Right ventricle myocardium inferior (tissue), 1 donor: ENCODE results near the gene PELI1. TPM values are rescaled to one million over a fixed set of nuclear protein-coding genes. Genes with fewer than 3 reads are reported as not detected.
"Not testable (repeated sequence)": the region's sequence is repeated elsewhere in the genome, so short reads cannot be mapped to it uniquely, and the experiment has no call there.

ENCODE experiments used
- ATAC-seq: fragments of 200-7000 bp; cut with Tn5 transposase; one replicate; pipeline ENCODE4 v1.9.1; 2020; ENCODE audit warnings: mild to moderate bottlenecking, moderate library complexity
- DNase-seq: peaks from one replicate; pipeline ENCODE4 v3.0.0; 2021; ENCODE audit errors: missing footprints
- intact Hi-C: fragments of 100-400 bp; cut with DNase I; formaldehyde crosslinking; loops from one replicate; pipeline ENCODE4 v1.11.0; 2022
- total RNA-seq: library from RNA; stranded (reverse); fragmentation: NEBNext Ultra II Directional; extraction: Animal tissue kit (Norgen Biotek cat#: 25700); gene quantifications from one replicate; pipeline ENCODE4 v1.2.1, GENCODE V29; 2021
- donor health status: DM: no; HTN: yes; CAD: no; lungs with severe emphysema.

Gene PELI1
- total RNA-seq, 1 donor from 2014 or later: 6.3 TPM

- ATAC-seq (no peak), DNase-seq (no peak)
- intact Hi-C loops: no loop called here
Observed at GRCh38 chr2:64105670-64106461, 38.4 kb downstream of the PELI1 start.

- ATAC-seq: no peak
- intact Hi-C loops: no loop called here
Observed at GRCh38 chr2:64104933-64105332, 39.3 kb downstream of the PELI1 start.

GRCh38 chr2:64102736-64103135, 41.5 kb downstream of the PELI1 start:
- DNase-seq, intact Hi-C loops, ATAC-seq: not testable (repeated sequence)

More at GRCh38 chr2:64104933-64105332, 39.3 kb downstream of the PELI1 start:
- DNase-seq: no peak

GRCh38 chr2:64101141-64101591, 43.1 kb downstream of the PELI1 start:
- ATAC-seq (no peak), DNase-seq (no peak)
- intact Hi-C loops: no loop called here

- ATAC-seq, intact Hi-C loops, DNase-seq: not testable (repeated sequence)
Observed at GRCh38 chr2:64100584-64100983, 43.6 kb downstream of the PELI1 start.

- DNase-seq (no peak), ATAC-seq (no peak)
- intact Hi-C loops: no loop called here
Observed at GRCh38 chr2:64094663-64095382, 49.4 kb downstream of the PELI1 start.

- DNase-seq (no peak), ATAC-seq (no peak)
- intact Hi-C loops: no loop called here
Observed at GRCh38 chr2:64093341-64093740, 50.9 kb downstream of the PELI1 start.

GRCh38 chr2:64092502-64092901, 51.7 kb downstream of the PELI1 start:
- no peak for DNase-seq
- ATAC-seq: no peak
- intact Hi-C loops: no loop called here

GRCh38 chr2:64090264-64090663, 54.0 kb downstream of the PELI1 start:
- intact Hi-C loops: no loop called here

GRCh38 chr2:64086347-64087082, 57.7 kb downstream of the PELI1 start:
- no peak for DNase-seq
- no peak for ATAC-seq
- intact Hi-C loops: no loop called here

More at GRCh38 chr2:64090264-64090663, 54.0 kb downstream of the PELI1 start:
- DNase-seq (no peak), ATAC-seq (no peak)

GRCh38 chr2:64085936-64086335, 58.3 kb downstream of the PELI1 start:
- intact Hi-C loops: no loop called here

GRCh38 chr2:64081046-64081445, 63.2 kb downstream of the PELI1 start:
- intact Hi-C loops: no loop called here
- DNase-seq (no peak), ATAC-seq (no peak)

More at GRCh38 chr2:64085936-64086335, 58.3 kb downstream of the PELI1 start:
- no peak for ATAC-seq
- DNase-seq: no peak

GRCh38 chr2:64080179-64080578, 64.0 kb downstream of the PELI1 start:
- intact Hi-C loops: no loop called here
- ATAC-seq (no peak), DNase-seq (no peak)

- DNase-seq, ATAC-seq, intact Hi-C loops: not testable (repeated sequence)
Observed at GRCh38 chr2:64079688-64080087, 64.5 kb downstream of the PELI1 start.

GRCh38 chr2:64076828-64077227, 67.4 kb downstream of the PELI1 start:
- ATAC-seq, intact Hi-C loops, DNase-seq: not testable (repeated sequence)

GRCh38 chr2:64074616-64075015, 69.6 kb downstream of the PELI1 start:
- DNase-seq, intact Hi-C loops, ATAC-seq: not testable (repeated sequence)

GRCh38 chr2:64067326-64067725, 76.9 kb downstream of the PELI1 start:
- intact Hi-C loops: no loop called here
- ATAC-seq (no peak), DNase-seq (no peak)

- no peak for DNase-seq
- no peak for ATAC-seq
- intact Hi-C loops: no loop called here
Observed at GRCh38 chr2:64065516-64065915, 78.7 kb downstream of the PELI1 start.

GRCh38 chr2:64063924-64064331, 80.3 kb downstream of the PELI1 start:
- ATAC-seq: peak; percentile 70
- DNase-seq: no peak
- intact Hi-C loops: no loop called here
